GM13976 (cell line): Measurements from ENCODE around the gene CDKN2B-AS1.
A peak's percentile ranks its signal among the peaks of the same experiment; 100 is the strongest.

Experiments
- DNase-seq: peaks from one replicate; pipeline ENCODE4 v3.0.0; 2012; ENCODE audit warnings: low spot score
- in situ Hi-C: fragments of 300-500 bp; cut with MboI; formaldehyde crosslinking; loops from one replicate; pipeline ENCODE4 v1.12.0; 2022; ENCODE audit warnings: low sequenced_read_pairs, mixed read lengths, inconsistent platforms; ENCODE audit not compliant: unreplicated experiment
- TF ChIP-seq, protein P1 (sequence below): IDR thresholded peaks from 2 replicates; pipeline ENCODE4 v1.5.1; 2012; ENCODE audit warnings: borderline replicate concordance, mild to moderate bottlenecking; ENCODE audit not compliant: insufficient read depth; ENCODE audit errors: extremely low read depth, missing control alignments, control extremely low read depth

Gene CDKN2B-AS1

DNA sequence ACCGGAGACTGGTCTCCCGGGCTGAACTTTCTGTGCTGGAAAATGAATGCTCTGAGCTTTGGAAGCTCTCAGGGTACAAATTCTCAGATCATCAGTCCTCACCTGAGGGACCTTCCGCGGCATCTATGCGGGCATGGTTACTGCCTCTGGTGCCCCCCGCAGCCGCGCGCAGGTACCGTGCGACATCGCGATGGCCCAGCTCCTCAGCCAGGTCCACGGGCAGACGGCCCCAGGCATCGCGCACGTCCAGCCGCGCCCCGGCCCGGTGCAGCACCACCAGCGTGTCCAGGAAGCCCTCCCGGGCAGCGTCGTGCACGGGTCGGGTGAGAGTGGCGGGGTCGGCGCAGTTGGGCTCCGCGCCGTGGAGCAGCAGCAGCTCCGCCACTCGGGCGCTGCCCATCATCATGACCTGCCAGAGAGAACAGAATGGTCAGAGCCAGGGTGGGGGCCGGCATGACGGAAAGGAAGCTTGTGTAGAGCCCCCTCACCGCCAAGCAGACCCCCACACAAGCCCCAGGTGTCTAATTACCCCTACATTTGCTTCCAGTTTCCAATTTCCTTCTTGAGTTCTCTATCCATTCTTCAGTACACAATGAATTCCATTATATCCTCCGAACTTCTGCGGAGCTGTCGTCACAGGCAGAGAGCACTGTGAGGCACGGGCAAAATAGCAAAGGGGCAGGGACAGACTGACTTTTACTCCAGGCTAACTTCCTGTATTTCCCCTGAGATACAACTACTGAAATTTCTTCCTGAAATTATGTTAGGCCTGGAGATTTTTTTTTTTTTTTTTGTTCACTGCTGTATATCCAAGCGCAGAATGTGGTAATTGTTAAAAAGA is 23.6 kb upstream of the CDKN2B-AS1 start:
- in situ Hi-C loops = no loop called here
- TF ChIP-seq, protein P1, sequence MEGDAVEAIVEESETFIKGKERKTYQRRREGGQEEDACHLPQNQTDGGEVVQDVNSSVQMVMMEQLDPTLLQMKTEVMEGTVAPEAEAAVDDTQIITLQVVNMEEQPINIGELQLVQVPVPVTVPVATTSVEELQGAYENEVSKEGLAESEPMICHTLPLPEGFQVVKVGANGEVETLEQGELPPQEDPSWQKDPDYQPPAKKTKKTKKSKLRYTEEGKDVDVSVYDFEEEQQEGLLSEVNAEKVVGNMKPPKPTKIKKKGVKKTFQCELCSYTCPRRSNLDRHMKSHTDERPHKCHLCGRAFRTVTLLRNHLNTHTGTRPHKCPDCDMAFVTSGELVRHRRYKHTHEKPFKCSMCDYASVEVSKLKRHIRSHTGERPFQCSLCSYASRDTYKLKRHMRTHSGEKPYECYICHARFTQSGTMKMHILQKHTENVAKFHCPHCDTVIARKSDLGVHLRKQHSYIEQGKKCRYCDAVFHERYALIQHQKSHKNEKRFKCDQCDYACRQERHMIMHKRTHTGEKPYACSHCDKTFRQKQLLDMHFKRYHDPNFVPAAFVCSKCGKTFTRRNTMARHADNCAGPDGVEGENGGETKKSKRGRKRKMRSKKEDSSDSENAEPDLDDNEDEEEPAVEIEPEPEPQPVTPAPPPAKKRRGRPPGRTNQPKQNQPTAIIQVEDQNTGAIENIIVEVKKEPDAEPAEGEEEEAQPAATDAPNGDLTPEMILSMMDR = no peak
- no peak for DNase-seq

DNA sequence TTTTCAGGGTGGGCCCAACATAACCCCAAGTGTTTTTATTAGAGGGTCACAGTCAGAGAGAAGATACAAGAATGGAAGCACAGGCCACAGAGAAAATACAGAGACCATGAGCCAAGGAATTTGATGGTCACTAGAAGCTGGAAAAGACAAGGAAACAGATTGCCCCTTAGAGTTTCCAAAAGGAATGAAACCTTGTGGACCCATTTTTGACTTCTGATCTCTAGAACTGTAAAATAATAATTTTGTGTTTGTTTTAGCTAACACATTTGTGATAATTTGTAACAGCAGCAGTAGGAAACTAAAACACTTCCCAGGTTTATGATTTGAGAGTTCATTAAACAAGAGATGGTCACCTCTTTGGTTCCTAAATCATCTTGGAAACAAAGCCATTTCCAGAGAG is 22.2 kb upstream of the CDKN2B-AS1 start:
- in situ Hi-C loops = no loop called here
- no peak for DNase-seq
- TF ChIP-seq, protein P1 = no peak

DNA sequence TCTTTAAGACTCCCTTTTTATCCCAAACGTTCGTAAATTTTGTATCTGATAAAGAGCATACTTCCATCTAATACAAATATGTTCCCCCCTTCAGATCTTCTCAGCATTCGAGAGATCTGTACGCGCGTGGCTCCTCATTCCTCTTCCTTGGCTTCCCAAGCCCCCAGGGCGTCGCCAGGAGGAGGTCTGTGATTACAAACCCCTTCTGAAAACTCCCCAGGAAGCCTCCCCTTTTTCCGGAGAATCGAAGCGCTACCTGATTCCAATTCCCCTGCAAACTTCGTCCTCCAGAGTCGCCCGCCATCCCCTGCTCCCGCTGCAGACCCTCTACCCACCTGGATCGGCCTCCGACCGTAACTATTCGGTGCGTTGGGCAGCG is 20.3 kb upstream of the CDKN2B-AS1 start:
- TF ChIP-seq, protein P1 = no peak
- DNase-seq = no peak
- in situ Hi-C loops = no loop called here

DNA sequence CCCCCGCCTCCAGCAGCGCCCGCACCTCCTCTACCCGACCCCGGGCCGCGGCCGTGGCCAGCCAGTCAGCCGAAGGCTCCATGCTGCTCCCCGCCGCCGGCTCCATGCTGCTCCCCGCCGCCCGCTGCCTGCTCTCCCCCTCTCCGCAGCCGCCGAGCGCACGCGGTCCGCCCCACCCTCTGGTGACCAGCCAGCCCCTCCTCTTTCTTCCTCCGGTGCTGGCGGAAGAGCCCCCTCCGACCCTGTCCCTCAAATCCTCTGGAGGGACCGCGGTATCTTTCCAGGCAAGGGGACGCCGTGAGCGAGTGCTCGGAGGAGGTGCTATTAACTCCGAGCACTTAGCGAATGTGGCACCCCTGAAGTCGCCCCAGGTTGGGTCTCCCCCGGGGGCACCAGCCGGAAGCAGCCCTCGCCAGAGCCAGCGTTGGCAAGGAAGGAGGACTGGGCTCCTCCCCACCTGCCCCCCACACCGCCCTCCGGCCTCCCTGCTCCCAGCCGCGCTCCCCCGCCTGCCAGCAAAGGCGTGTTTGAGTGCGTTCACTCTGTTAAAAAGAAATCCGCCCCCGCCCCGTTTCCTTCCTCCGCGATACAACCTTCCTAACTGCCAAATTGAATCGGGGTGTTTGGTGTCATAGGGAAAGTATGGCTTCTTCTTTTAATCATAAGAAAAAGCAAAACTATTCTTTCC is 19.7 kb upstream of the CDKN2B-AS1 start:
- TF ChIP-seq, protein P1 = no peak
- in situ Hi-C loops = no loop called here
- peak; percentile 68 for DNase-seq

DNA sequence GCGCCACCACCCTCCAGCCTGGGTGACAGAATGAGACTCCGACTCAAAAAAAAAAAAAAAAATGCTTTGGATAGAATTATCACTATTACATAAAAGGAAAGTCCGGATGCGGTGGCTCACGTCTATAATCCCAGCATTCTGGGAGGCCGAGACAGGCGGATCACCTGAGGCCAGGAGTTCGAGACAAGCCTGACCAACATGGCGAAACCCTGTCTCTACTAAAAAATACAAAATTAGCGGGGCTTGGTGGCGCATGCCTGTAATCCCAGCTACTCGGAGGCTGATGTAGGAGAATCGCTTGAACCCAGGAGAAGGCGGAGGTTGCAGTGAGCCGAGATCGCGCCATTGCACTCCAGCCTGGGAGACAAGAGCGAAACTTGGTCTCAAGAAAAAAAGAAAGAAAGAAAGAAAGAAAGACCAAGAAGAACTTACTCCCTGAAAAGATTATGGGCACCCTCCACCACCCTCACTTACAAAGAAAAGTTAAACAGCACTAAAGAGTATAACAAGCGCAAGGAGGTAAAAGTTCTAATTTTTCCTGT is 18.2 kb upstream of the CDKN2B-AS1 start:
- in situ Hi-C loops = no loop called here
- TF ChIP-seq, protein P1 = no peak
- DNase-seq = no peak

DNA sequence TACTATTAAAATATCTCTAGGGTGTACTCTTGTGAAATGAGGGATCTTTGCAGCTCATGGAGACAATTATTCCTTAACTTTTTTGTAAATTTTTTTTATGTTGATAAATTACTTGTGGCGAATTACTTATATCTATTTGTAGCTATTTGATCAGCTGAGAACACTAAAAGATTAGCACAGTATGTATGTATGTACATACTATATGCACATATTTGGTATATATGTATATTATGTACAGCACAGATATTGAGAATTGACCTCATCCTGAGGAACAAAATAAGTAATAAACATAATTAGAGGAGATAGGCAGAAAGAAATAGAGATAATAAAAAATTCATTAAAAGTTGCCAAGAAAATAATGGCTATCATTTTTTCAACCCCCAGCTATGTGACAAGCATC is 12.2 kb upstream of the CDKN2B-AS1 start:
- DNase-seq = no peak
- TF ChIP-seq, protein P1 = no peak
- in situ Hi-C loops = no loop called here
